ENCODE results near the gene TMEM41A.

TMEM41A gene

DNA sequence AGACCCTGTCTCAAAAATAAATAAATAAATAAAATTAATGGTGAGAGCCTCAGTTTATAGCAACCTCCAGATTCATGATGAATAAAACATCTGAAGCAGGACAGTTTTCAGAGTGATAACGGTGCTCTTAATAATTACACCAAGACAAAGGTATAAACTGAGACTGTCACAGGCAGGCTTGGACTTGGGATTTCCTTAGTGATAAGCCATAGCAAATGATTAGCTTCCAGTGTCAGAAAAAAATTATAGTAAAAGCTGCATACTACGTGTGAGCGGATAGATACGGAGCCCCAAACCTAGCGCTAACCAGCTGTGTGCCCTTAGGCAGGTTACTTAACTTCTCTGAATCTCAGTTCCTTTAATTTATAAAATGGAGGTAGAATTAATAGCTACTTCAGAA is 32.0 kb upstream of the TMEM41A start:
- Histone ChIP-seq H3K4me1 (ENCODE audit: insufficient read depth, low read length) (no peaks in the 10 kb centered on the region), H3K27ac (ENCODE audit: low read length) (no peak overlapping the region), H4K20me1 (ENCODE audit: insufficient read depth, low read length) (no peaks in the 10 kb centered on the region), H3K4me2 (ENCODE audit: insufficient read depth, low read length) (no peak overlapping the region), H3K4me3 (ENCODE audit: low read depth in 1 of 2, low read length in 2 of 2) (no peak overlapping the region), H3K27me3 (ENCODE audit: insufficient read depth, low read length, poor library complexity) (no peaks in the 10 kb centered on the region), H3K9ac (ENCODE audit: low read depth, low read length) (no peak overlapping the region), H3K79me2 (ENCODE audit: insufficient read depth, low read length) (no peaks in the 10 kb centered on the region), H3K9me3 (ENCODE audit: insufficient read depth, low read length, severe bottlenecking) (no peaks in the 10 kb centered on the region), H2AFZ (ENCODE audit: low read depth, low read length) (no peak overlapping the region), H3K36me3 (ENCODE audit: insufficient read depth, low read length) (no peaks in the 10 kb centered on the region)
- DNase-seq, result no peak
- no peak for ATAC-seq (ENCODE audit: insufficient read depth, low read depth)
- TF ChIP-seq EZH2 (IDR thresholded peaks at IDR 0.05; ENCODE audit: borderline replicate concordance, low read depth, low read length, severe bottlenecking), result no peak
- TF ChIP-seq, protein P1, sequence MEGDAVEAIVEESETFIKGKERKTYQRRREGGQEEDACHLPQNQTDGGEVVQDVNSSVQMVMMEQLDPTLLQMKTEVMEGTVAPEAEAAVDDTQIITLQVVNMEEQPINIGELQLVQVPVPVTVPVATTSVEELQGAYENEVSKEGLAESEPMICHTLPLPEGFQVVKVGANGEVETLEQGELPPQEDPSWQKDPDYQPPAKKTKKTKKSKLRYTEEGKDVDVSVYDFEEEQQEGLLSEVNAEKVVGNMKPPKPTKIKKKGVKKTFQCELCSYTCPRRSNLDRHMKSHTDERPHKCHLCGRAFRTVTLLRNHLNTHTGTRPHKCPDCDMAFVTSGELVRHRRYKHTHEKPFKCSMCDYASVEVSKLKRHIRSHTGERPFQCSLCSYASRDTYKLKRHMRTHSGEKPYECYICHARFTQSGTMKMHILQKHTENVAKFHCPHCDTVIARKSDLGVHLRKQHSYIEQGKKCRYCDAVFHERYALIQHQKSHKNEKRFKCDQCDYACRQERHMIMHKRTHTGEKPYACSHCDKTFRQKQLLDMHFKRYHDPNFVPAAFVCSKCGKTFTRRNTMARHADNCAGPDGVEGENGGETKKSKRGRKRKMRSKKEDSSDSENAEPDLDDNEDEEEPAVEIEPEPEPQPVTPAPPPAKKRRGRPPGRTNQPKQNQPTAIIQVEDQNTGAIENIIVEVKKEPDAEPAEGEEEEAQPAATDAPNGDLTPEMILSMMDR (IDR thresholded peaks at IDR 0.05; ENCODE audit: borderline replicate concordance, extremely low read depth, low read length, poor library complexity, severe bottlenecking), result no peak

DNA sequence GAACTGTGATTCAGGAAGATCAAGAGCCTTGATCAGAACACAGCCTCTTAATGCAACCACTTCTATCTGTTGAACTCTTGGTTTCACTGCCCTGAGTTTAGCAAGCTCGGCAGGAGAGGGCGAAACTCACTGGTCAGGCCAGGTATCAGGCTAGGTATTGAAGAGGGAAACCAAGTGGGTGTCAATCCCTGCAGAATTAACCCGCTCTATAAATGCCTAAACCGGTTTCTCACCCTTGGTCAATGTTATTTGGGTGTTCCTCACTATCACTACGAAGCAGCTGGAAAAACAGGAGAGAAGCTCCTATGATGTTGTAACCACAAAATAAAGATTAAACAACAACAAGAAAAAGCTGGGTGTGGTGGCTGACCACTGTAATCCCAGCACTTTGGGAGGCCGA is 29.7 kb upstream of the TMEM41A start:
- ATAC-seq (ENCODE audit: insufficient read depth, low read depth) (no peak), DNase-seq (no peak)
- Histone ChIP-seq H2AFZ (ENCODE audit: low read depth, low read length) (no peak overlapping the region), H3K27ac (ENCODE audit: low read length) (no peak overlapping the region), H3K79me2 (ENCODE audit: insufficient read depth, low read length) (no peaks in the 10 kb centered on the region), H4K20me1 (ENCODE audit: insufficient read depth, low read length) (no peaks in the 10 kb centered on the region), H3K4me3 (ENCODE audit: low read depth in 1 of 2, low read length in 2 of 2) (no peak overlapping the region), H3K27me3 (ENCODE audit: insufficient read depth, low read length, poor library complexity) (no peaks in the 10 kb centered on the region), H3K9ac (ENCODE audit: low read depth, low read length) (no peak overlapping the region), H3K9me3 (ENCODE audit: insufficient read depth, low read length, severe bottlenecking) (no peaks in the 10 kb centered on the region), H3K36me3 (ENCODE audit: insufficient read depth, low read length) (no peaks in the 10 kb centered on the region), H3K4me2 (ENCODE audit: insufficient read depth, low read length) (no peak overlapping the region), H3K4me1 (ENCODE audit: insufficient read depth, low read length) (no peaks in the 10 kb centered on the region)
- TF ChIP-seq, protein P1 (IDR thresholded peaks at IDR 0.05; ENCODE audit: borderline replicate concordance, extremely low read depth, low read length, poor library complexity, severe bottlenecking), result no peak
- no peak for TF ChIP-seq EZH2 (IDR thresholded peaks at IDR 0.05; ENCODE audit: borderline replicate concordance, low read depth, low read length, severe bottlenecking)

DNA sequence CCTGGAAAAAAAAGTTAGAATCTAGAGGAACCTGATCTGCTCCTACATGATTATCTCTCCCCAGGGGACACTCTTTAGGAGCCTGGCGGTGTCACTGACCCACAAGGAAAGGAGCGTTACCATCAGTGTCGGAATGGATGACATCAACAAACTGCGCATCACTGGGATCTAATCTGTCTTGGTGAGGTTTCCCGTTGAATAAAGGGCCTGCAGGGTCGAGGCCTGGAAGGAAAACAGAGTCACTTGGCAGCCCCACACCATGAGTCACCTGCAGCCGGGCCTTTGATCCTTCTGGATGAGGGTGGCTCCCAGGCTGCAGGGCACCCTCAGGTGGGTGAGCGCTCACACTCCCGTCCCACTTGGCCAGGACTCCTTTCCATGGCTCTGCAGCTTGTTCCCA is 28.5 kb upstream of the TMEM41A start:
- H3K36me3 ChIP-seq (ENCODE audit: insufficient read depth, low read length), result no peaks in the 10 kb centered on the region
- no peak overlapping the region for H3K27ac ChIP-seq (ENCODE audit: low read length)
- no peaks in the 10 kb centered on the region for H3K4me1 ChIP-seq (ENCODE audit: insufficient read depth, low read length)
- H3K4me2 ChIP-seq (ENCODE audit: insufficient read depth, low read length), result no peak overlapping the region
- no peak overlapping the region for H3K4me3 ChIP-seq (ENCODE audit: low read depth in 1 of 2, low read length in 2 of 2)
- no peak overlapping the region for H3K9ac ChIP-seq (ENCODE audit: low read depth, low read length)
- H2AFZ ChIP-seq (ENCODE audit: low read depth, low read length), result no peak overlapping the region
- H3K9me3 ChIP-seq (ENCODE audit: insufficient read depth, low read length, severe bottlenecking), result no peaks in the 10 kb centered on the region
- H3K27me3 ChIP-seq (ENCODE audit: insufficient read depth, low read length, poor library complexity), result peaks cover under 1% of the 10 kb centered on the region
- DNase-seq (no peak), ATAC-seq (ENCODE audit: insufficient read depth, low read depth) (no peak)
- TF ChIP-seq, protein P1 (IDR thresholded peaks at IDR 0.05; ENCODE audit: borderline replicate concordance, extremely low read depth, low read length, poor library complexity, severe bottlenecking), result no peak
- no peak for TF ChIP-seq EZH2 (IDR thresholded peaks at IDR 0.05; ENCODE audit: borderline replicate concordance, low read depth, low read length, severe bottlenecking)
- H3K79me2 ChIP-seq (ENCODE audit: insufficient read depth, low read length), result no peaks in the 10 kb centered on the region
- no peaks in the 10 kb centered on the region for H4K20me1 ChIP-seq (ENCODE audit: insufficient read depth, low read length)
